Uterus (tissue), 4 donors: ENCODE data around the gene SAMD4A. TPM values are rescaled to one million over a fixed set of nuclear protein-coding genes. Genes with fewer than 3 reads are reported as not detected.
A peak's percentile ranks its signal among the peaks of the same experiment; 100 is the strongest.

Experiments
- DNase-seq, 2 donors: peaks; one replicate each; pipeline ENCODE4 v3.0.0-alpha.2; 2019 to 2020
- H3K27ac ChIP-seq, 2 donors: fragments of 200-600 bp; sonication (generic); 1 replicate in 1 of 2; 2 replicates in 1 of 2; pipeline ENCODE4 v1.5.1; 2016 to 2018
- H3K27me3 ChIP-seq, 2 donors: fragments of 200-600 bp; sonication (generic); one replicate each; pipeline ENCODE4 v1.5.1; 2018 to 2019; ENCODE audit warnings: control low read depth in 1 of 2
- H3K36me3 ChIP-seq, 2 donors: fragments of 200-600 bp; sonication (generic); one replicate each; pipeline ENCODE4 v1.5.1; 2019; ENCODE audit warnings: control low read depth in 1 of 2
- H3K4me1 ChIP-seq, 2 donors: fragments of 200-600 bp; sonication (generic); one replicate each; pipeline ENCODE4 v1.5.1; 2018 to 2019; ENCODE audit warnings: control low read depth in 1 of 2
- H3K4me3 ChIP-seq, 2 donors: fragments of 200-600 bp; sonication (generic); 1 replicate in 1 of 2; 2 replicates in 1 of 2; pipeline ENCODE4 v1.5.1; 2018 to 2019; ENCODE audit warnings: mild to moderate bottlenecking in 1 of 2
- H3K9me3 ChIP-seq, 2 donors: fragments of 200-600 bp; sonication (generic); one replicate each; pipeline ENCODE4 v1.5.1; 2019; ENCODE audit warnings: control low read depth in 1 of 2
- POLR2A ChIP-seq, 2 donors: fragments of 450-650 bp; IDR thresholded peaks; one replicate each; pipeline ENCODE4 v1.6.1; 2016; ENCODE audit warnings: antibody characterized with exemption in 2 of 2, mild to moderate bottlenecking in 1 of 2, moderate library complexity in 1 of 2
- intact Hi-C: fragments of 100-400 bp; cut with DNase I; formaldehyde crosslinking; loops from one replicate; pipeline ENCODE4 v1.15.1; 2023; ENCODE audit warnings: low total_unique reads
- total RNA-seq, 4 donors: library from RNA; depleted of rRNA in 3 of 4; stranded (reverse); fragments of >200 nt in 3 of 4; gene quantifications; one replicate each; pipeline versions ENCODE4 v1.1.0 to v1.2.4, GENCODE V29; 2014 to 2023
- TF ChIP-seq, protein P1 (sequence below), 4 experiments: fragments of 200-600 bp in 2 of 4; fragments of 450-650 bp in 2 of 4; sonication (generic) in 2 of 4; IDR thresholded peaks; one replicate each; pipeline ENCODE4 v1.5.1; 2016 to 2019; ENCODE audit warnings: antibody characterized with exemption in 4 of 4, mild to moderate bottlenecking in 2 of 4, moderate library complexity in 1 of 4
- donor health status: DM: yes; HTN: yes; CAD: no.

SAMD4A gene
- total RNA-seq, 4 donors from 2014 or later = 46.9 to 67.8 (median 55.0) TPM

DNA sequence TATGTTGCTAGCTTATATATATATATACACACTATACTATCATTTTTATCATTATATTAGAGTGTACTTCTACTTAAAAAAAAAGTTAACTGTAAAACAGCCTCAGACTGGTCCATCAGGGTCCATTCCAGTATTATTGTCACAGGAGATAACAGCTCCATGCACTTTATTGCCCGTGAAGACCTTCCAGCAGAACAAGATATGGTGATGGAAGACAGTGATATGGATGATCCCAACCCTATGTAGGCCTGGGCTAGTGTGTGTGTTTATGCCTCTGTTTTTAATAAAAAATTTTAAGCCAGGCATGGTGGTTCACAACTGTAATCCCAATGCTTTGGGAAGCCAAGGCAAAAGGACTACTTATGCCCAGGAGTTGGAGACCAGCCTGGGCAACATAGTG lies 249.5 kb downstream of the SAMD4A start:
- Histone ChIP-seq H3K4me1 (no peaks in the 10 kb centered on the region), H3K4me3 (no peak overlapping the region), H3K27ac (no peak overlapping the region), H3K9me3 (no peaks in the 10 kb centered on the region), H3K27me3 (no peaks in the 10 kb centered on the region), H3K36me3 (no peaks in the 10 kb centered on the region)
- intact Hi-C loops = no loop called here
- no peak for DNase-seq
- no peak for TF ChIP-seq POLR2A (IDR thresholded peaks at IDR 0.05)
- TF ChIP-seq, protein P1, sequence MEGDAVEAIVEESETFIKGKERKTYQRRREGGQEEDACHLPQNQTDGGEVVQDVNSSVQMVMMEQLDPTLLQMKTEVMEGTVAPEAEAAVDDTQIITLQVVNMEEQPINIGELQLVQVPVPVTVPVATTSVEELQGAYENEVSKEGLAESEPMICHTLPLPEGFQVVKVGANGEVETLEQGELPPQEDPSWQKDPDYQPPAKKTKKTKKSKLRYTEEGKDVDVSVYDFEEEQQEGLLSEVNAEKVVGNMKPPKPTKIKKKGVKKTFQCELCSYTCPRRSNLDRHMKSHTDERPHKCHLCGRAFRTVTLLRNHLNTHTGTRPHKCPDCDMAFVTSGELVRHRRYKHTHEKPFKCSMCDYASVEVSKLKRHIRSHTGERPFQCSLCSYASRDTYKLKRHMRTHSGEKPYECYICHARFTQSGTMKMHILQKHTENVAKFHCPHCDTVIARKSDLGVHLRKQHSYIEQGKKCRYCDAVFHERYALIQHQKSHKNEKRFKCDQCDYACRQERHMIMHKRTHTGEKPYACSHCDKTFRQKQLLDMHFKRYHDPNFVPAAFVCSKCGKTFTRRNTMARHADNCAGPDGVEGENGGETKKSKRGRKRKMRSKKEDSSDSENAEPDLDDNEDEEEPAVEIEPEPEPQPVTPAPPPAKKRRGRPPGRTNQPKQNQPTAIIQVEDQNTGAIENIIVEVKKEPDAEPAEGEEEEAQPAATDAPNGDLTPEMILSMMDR (IDR thresholded peaks at IDR 0.05) = no peak

DNA sequence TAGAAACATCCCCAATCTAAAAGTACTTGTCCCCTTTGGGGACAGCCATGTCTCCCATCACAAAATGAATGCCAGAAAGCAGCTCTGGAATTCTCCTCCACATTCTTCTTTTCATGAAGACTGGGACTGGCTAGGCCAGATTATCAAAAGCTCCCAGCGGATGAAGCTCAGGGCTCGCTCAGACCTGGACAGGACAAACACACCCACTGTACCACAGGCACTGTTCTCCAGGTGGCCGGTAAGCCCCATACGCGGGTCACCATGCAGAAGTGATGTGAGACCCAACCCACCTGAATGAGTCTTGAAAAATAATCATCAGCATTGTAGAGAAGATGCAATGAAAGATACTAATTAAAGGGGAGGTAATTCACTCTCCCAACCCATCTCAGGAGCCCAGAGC lies 250.6 kb downstream of the SAMD4A start:
- no peaks in the 10 kb centered on the region for H3K36me3 ChIP-seq
- DNase-seq = no peak
- H3K27ac ChIP-seq = no peak overlapping the region
- H3K9me3 ChIP-seq = no peaks in the 10 kb centered on the region
- no peaks in the 10 kb centered on the region for H3K27me3 ChIP-seq
- intact Hi-C loops = no loop called here
- TF ChIP-seq POLR2A (IDR thresholded peaks at IDR 0.05) = no peak
- TF ChIP-seq, protein P1 (IDR thresholded peaks at IDR 0.05) = no peak
- no peaks in the 10 kb centered on the region for H3K4me1 ChIP-seq
- H3K4me3 ChIP-seq = no peak overlapping the region

DNA sequence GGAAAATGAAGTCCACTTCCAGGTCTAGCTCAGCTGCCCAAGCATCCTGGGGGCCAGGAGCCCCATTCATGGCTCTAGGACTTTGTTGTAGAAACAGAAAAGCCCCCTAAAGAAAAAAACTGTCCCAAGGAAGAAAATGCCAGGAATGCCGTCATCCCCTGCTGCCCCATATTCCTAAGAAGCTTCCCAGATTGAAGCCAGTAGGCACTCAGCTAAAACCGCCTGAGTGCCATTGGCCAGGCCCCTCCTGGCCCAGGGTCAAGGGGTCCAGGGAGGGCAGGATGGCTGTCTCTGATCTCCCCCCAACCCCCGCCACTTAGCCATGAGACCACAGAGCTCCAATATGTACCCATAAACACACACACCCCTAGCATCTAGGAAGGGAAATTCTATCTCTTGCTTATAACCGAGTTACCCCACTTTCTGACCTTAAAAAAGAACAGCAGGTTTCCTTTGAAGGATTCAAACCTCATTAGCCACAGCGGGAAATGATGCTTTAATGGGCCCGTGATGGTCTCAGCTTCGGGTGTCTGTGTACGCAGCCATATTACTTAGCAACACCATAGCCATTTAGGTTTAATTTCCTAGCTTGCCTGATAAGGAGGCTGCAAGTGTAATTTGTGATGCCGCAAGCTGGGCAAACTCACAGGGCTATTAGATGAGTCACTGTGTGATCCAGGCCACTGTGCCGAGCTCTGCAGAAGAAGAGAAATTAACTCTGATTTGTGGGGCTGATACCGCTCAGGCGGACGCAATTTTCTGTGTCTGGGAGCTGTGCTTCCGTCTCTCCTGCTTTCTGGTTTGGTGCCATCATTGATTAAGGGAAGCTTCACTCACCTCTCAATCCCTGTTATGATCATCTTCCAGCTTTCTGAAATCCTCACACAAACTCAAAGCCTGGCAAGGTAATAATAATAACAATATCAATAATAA lies 251.5 kb downstream of the SAMD4A start:
- intact Hi-C loops = no loop called here
- Histone ChIP-seq H3K4me3 (no peak overlapping the region), H3K4me1 (no peaks in the 10 kb centered on the region), H3K36me3 (no peaks in the 10 kb centered on the region), H3K27ac (no peak overlapping the region), H3K9me3 (peaks cover 0 to 6% of the 10 kb centered on the region in 2 donors), H3K27me3 (no peaks in the 10 kb centered on the region)
- DNase-seq = peak in 1 of 2 donors; percentile 31
- TF ChIP-seq POLR2A (IDR thresholded peaks at IDR 0.05) = no peak
- TF ChIP-seq, protein P1 (IDR thresholded peaks at IDR 0.05) = no peak

DNA sequence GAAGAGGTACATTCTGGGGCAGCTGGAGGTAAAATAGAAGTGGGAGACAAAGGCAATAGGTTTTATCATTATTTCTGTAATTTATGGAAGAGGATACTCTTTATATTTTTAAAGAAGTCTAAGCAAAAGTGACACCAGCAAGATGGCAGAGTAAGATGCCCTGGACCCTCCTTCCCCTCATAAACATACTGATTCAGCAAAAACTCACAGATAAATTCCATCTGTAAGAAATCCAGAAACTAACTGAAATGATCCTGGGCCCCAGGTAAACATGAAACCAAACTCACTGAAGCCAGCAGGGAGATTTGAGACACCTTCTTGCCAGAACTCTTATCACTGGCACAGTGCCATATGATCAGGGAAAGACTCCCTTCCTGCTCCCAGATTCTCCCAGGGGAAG lies 255.8 kb downstream of the SAMD4A start:
- intact Hi-C loops = no loop called here
- H3K27me3 ChIP-seq = no peaks in the 10 kb centered on the region

More for the DNA sequence above, 255.8 kb downstream of the SAMD4A start:
- Histone ChIP-seq H3K9me3 (peaks cover 0 to 6% of the 10 kb centered on the region in 2 donors), H3K27ac (no peak overlapping the region), H3K36me3 (no peaks in the 10 kb centered on the region), H3K4me3 (no peak overlapping the region), H3K4me1 (no peaks in the 10 kb centered on the region)
- no peak for TF ChIP-seq POLR2A (IDR thresholded peaks at IDR 0.05)
- TF ChIP-seq, protein P1 (IDR thresholded peaks at IDR 0.05) = no peak
- DNase-seq = no peak
